ENCODE data around the gene EMILIN3.

The EMILIN3 gene

GRCh38 chr20:41344477-41344876, 22.1 kb downstream of the EMILIN3 start:
- DNase-seq = no peak

DNA sequence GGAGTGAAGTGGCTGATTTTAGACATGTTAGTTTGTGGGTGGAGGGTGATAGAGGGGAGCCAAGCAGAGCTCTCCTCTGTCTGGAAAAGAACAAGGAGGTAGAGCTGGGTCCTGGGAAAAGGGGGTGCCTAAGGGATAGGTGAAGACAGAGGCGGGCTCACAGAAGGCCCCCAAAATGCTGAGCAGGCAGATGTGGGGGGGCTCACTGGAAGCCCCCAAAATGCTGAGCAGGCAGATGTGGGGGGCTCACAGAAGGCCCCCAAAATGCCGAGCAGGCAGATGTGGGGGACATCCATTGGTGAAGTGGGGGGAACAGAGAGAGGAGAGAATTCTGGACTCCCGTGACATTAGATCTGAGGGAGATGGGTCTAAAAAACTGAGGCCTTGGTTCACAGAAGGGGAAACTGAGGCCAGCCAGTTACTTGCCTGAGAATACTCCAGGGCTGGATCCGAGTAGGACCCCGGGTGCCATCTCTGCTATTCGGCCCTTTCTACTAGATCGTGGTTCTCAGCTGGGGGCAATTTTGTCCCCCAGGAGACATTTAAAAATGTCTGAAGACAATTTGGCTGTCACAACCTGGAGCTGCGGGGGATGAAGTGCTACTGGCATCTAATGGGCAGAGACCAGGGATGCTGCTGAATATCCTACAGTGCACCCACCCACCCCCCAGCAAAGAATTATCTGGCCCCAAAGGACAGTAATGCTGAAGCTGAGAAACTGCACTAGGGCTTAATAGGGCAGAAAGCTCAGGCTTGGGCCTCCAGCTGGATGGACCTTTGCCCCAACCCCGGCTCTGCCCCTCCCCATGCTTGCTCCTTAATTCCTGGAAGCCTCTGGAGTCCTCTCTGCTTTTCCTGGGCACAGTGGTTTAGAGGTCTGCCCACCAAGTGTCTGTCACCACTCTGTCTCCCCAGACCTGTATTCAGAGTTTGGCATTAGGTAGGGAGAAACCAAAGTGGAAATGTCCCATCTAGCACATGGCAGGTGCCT, 23.8 kb downstream of the EMILIN3 start:
- no peak for DNase-seq

GRCh38 chr20:41340327-41341055, 26.1 kb downstream of the EMILIN3 start, which contains the start of gene LPIN3:
LPIN3 (plus strand) TSS chr20:41340821; CDS start chr20:41345804, 4,983 bp downstream.
- no peak for DNase-seq

- peak; percentile 45 for DNase-seq
Measured at GRCh38 chr20:41339957-41340326, 26.7 kb downstream of the EMILIN3 start.

- no peak for DNase-seq
Measured at GRCh38 chr20:41336711-41337492, 29.7 kb downstream of the EMILIN3 start.

- no peak for DNase-seq
Measured at GRCh38 chr20:41335591-41335990, 31.0 kb downstream of the EMILIN3 start.

- DNase-seq = no peak
Measured at GRCh38 chr20:41334443-41335421, 31.9 kb downstream of the EMILIN3 start.

DNA sequence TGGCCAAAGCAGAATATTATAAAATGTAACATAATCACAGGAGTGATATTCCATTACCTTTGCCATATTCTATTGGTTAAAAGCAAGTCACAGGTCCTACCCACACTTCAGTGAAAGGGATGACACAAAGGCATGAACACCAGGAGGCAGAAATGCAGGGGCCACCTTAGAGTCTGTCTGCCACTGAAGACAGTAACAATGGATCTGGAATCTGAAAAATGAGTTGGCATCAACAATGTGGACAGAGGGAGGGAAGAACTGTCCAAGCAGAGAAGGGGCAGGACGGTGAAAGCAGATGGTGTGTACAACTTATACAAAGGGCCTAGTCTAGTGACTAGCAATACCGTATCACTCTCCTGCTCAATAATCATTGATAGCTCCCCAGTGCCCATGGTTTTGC, 32.6 kb downstream of the EMILIN3 start:
- DNase-seq = no peak

GRCh38 chr20:41331731-41332130, 34.9 kb downstream of the EMILIN3 start:
- DNase-seq = no peak

- no peak for DNase-seq
Measured at GRCh38 chr20:41330941-41331340, 35.7 kb downstream of the EMILIN3 start.

- DNase-seq = no peak
Measured at GRCh38 chr20:41330343-41330720, 36.3 kb downstream of the EMILIN3 start.

GRCh38 chr20:41329435-41330342, 36.9 kb downstream of the EMILIN3 start:
- DNase-seq = peak; percentile 44

DNA sequence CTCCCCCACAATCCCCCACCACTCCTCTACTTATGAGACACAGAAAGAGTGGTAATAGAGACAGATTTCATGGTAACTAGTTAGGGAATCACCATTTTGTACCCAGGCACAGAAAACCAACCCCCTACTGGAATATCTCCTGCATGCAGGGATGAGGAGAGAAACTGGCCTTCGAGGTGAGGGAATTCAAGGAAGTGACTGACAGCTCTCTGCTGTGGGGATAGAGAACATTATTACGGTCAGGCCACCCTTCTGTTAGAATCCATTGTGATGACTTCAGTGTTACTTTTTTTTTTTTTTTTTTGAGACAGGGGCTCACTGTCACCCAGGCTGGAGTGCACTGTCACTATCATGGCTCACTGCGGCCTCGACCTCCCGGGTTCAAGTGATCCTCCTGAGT, 39.4 kb downstream of the EMILIN3 start:
- DNase-seq = no peak

GRCh38 chr20:41320976-41321375, 45.6 kb downstream of the EMILIN3 start:
- DNase-seq = no peak

DNA sequence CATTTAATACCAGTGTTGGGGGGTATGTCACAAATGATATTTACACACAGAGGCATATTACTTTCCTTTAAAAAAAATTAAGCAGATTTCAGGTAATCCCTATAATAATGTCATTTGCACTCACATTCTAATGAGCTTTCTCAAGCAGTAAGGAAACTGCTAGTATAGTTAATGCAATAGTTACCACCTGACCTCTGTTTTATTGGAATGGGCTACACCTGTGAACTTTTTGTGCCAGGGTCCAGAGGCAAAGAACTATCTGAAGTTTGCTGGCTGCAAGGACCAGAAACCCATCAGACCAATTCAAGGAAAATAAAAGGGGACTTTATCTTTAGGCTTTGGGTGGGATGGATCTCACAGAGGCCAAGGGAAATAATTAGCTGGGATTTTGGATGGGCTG, 46.2 kb downstream of the EMILIN3 start:
- no peak for DNase-seq

- DNase-seq = no peak
Measured at GRCh38 chr20:41318271-41318649, 48.4 kb downstream of the EMILIN3 start.

- DNase-seq = peak; percentile 97
Measured at GRCh38 chr20:41317546-41318270, 48.9 kb downstream of the EMILIN3 start, which contains the start of gene ZHX3. ZHX3 (minus strand) TSS chr20:41317731; CDS start chr20:41204916, 112,815 bp downstream.

DNA sequence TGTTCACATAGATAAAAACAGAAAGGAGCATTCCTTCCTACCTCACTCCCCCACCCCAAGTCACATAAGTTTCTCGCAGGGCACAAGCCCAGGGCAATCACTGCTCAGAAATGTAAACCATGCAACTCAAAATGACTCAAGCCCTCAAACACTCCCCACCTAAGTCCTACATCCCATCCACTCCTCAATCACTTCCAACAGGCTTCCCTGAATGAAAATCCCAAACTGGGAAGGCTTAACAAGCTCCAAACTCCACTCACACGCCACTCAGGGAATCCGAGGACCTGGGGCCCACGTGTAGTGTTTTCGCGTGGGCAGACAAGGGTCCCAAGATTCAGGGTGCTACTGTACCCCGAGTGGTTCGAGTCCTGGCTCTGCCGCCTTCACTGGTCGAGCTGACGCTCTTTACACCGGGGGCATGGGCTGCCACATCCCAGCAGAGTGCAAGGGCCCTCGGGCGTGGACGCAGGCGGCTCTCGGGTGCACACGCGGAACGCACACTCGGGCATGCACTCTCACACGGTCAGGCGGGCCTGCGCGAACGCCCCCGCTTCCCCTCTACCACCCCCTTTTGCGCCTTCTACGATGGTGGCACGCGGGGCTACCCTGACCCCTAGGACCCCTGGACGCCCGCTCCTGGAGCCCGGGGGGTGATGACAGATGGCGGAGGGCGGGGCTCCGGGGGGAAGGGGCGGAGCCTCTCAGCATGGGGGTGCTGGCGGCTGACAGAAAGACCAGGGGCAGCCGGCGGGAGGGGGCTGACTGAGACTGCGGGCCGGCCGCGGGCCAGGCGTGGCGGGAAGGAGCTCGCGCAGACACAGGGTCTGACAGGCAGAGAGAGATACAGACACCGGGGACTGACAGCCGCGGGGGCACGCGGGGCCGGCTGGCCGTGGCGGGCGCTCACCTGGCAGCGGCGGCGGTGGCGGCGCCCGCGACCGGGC, 49.7 kb downstream of the EMILIN3 start:
- peak; percentile 59 for DNase-seq

DNA sequence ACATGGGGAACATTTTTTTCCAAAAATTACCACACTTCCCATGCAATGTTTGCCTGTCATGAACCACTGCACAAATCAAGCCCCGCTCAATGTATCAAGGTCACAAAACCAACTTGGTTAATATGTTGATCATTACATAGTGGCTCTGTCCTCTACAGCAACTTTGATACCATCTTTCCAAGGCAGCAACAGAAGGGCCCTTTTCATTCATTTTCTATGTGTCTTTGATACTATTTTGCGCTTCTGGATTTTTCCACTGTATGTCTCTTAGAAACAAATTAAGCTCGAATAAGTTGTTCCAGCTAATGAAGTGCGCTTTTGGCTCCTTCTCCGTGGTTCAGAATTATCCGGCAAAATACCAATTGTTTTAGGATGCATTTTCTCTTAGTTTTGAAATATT, 50.6 kb downstream of the EMILIN3 start:
- no peak for DNase-seq
